OCI-LY7 (cell line): ENCODE data around the gene RAB31.

Experiments
- EZH2phosphoT487 ChIP-seq: fragments of 200-600 bp; sonication (generic); IDR thresholded peaks from 2 replicates; pipeline ENCODE4 v1.6.1; 2018; ENCODE audit warnings: low read depth, borderline replicate concordance, mild to moderate bottlenecking, mixed run types, antibody characterized with exemption, low read length, moderate library complexity, mixed read lengths
- TF ChIP-seq, protein P1 (sequence below): fragments of 200-600 bp; sonication (generic); conservative IDR thresholded peaks from 2 replicates; pipeline ENCODE4 v1.5.1; 2014; ENCODE audit warnings: mild to moderate bottlenecking, antibody characterized with exemption, low read length, moderate library complexity, mixed read lengths

DNA sequence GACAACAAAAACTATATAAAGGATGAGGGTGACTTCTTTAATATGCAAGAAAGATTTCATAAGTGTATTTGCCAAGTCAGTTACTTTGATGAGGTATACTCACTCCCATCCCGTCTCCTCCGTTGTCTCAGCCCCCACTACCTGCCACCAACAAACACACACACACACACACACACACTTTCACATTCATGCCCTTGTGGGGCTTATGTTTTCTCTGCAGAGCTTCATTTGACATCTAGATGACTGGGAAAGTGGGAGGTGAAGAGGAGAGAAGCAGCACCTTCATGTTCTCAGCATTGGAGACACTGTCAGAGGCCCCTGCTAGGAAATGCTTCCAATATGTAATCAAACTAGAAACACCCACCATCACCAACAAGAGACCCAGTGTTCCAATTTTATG, 155.2 kb downstream of the RAB31 start:
- no peak for TF ChIP-seq EZH2phosphoT487
- TF ChIP-seq, protein P1, sequence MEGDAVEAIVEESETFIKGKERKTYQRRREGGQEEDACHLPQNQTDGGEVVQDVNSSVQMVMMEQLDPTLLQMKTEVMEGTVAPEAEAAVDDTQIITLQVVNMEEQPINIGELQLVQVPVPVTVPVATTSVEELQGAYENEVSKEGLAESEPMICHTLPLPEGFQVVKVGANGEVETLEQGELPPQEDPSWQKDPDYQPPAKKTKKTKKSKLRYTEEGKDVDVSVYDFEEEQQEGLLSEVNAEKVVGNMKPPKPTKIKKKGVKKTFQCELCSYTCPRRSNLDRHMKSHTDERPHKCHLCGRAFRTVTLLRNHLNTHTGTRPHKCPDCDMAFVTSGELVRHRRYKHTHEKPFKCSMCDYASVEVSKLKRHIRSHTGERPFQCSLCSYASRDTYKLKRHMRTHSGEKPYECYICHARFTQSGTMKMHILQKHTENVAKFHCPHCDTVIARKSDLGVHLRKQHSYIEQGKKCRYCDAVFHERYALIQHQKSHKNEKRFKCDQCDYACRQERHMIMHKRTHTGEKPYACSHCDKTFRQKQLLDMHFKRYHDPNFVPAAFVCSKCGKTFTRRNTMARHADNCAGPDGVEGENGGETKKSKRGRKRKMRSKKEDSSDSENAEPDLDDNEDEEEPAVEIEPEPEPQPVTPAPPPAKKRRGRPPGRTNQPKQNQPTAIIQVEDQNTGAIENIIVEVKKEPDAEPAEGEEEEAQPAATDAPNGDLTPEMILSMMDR, result no peak
